WTC11 (cell line): Measurements from ENCODE around the gene FBXO28.

ENCODE experiments used
- CREB1 ChIP-seq: sonication (generic); formaldehyde crosslinking; IDR thresholded peaks from 2 replicates; pipeline ENCODE4 v1.8.0; 2023; ENCODE audit warnings: mild to moderate bottlenecking, missing genetic modification reagents
- NFYB ChIP-seq: sonication (generic); formaldehyde crosslinking; conservative IDR thresholded peaks from 2 replicates; pipeline ENCODE4 v1.8.0; 2022; ENCODE audit warnings: low read depth, missing genetic modification reagents

GRCh38 chr1:224193319-224193966 is 79.5 kb downstream of the FBXO28 start:
- TF ChIP-seq NFYB (CRISPR knock-in tag) (no peak), CREB1 (CRISPR knock-in tag) (no peak)
